Epithelial cell of proximal tubule (primary cell): ENCODE data around the gene TPM1. TPM values are rescaled to one million over a fixed set of nuclear protein-coding genes. Genes with fewer than 3 reads are reported as not detected.

Experiments used
- DNase-seq: peaks from one replicate; pipeline ENCODE4 v3.0.0-alpha.2; 2011; ENCODE audit warnings: low read depth
- H3K4me3 ChIP-seq: 2 replicates; pipeline ENCODE4 v1.5.1; 2011; ENCODE audit warnings: low read depth, mild to moderate bottlenecking, low read length
- CTCF ChIP-seq: conservative IDR thresholded peaks from 2 replicates; pipeline ENCODE4 v1.5.1; 2012; ENCODE audit warnings: low read depth, mild to moderate bottlenecking, low read length
- total RNA-seq: library from RNA; depleted of rRNA; stranded (reverse); fragments of >200 nt; gene quantifications from 2 replicates; pipeline ENCODE4 v1.2.3, GENCODE V29; 2015

TPM1 gene
- total RNA-seq, 1 donor from 2014 or later = 925 TPM

- no peak for TF ChIP-seq CTCF
- no peak overlapping the region for H3K4me3 ChIP-seq
- DNase-seq = no peak
These were observed 1.6 kb upstream of the TPM1 start for GRCh38 chr15:63040954-63041353.

GRCh38 chr15:63041402-63041973 lies 1.1 kb upstream of the TPM1 start:
- no peak for DNase-seq
- TF ChIP-seq CTCF = no peak
- H3K4me3 ChIP-seq = peak overlapping the region; percentile 75

DNA sequence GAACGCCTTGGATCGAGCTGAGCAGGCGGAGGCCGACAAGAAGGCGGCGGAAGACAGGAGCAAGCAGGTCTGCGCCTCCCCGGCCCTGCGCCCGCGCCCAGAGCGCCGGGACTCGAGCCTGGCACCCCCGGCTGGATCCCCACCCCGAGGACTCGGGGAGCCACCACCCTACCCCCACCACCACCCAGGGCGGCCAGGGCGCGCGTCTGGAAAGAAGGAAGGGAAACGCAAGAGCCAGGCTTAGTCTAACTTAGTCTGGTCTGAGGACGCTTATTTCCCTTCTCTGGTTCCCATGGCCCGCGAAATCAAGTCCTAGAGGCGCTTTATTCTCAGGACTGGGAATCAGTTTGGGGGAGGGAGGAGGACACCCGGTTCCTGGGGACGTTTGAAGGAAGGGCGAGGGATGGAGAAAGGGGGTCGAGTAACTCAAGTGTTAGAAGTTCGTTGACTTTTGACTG lies 359 bp downstream of the TPM1 start:
- peak overlapping the region; percentile 75 for H3K4me3 ChIP-seq
- no peak for DNase-seq
- no peak for TF ChIP-seq CTCF

DNA sequence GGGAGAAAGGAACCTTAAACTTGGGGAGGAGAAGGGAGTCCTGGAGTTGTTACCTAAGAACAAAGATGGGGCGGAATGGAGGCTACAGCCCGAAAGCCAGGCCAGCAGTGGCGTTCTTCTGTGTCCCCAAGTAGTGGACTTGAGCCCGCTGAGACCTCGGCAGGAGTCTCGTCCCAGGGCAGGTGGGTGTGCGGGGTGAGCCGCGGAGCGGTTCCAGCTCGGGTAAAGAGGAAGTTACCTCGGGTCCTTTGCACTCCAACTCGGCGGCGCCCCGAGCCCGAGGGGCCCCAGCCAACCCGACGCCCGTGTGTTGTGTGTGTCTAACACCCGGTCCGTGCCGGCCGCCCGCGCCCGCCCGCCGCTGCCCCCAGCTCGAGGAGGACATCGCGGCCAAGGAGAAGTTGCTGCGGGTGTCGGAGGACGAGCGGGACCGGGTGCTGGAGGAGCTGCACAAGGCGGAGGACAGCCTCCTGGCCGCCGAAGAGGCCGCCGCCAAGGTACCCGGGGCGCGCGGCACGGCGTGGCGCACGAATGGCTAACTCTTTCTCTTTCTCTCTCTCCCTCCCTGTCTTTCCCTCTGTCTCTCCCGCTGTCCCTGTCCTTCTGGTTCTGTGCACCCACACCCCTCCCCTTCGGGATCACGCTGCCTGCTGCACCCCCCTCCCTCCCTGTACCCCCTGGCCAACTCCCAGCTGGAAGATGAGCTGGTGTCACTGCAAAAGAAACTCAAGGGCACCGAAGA lies 959 bp downstream of the TPM1 start:
- DNase-seq = no peak
- no peak for TF ChIP-seq CTCF
- H3K4me3 ChIP-seq = peak overlapping the region; percentile 75

DNA sequence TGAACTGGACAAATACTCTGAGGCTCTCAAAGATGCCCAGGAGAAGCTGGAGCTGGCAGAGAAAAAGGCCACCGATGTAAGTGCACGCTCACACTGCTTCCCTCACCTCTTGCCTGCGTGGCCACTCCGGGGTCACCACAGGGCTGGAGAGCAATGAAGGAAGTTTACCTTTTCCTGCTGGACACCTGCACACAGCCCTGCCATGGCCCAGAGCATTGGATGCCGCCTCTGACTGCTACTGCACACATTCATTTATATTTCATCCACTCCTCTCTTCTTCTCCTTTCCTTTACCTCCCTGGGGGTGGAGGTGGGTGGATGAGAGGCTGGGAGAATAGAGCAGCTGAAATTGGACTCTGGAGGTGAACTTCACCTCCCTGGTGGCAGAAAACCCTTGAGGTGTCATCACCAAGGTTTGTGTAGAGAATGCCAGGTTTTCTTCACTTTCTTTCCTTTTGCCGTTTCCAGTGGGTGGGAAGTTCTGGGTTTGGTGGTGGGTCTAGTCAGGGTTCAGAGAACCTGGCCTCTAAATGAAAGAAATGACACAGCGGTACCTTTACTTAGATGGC lies 1.6 kb downstream of the TPM1 start:
- no peak for TF ChIP-seq CTCF
- DNase-seq = no peak
- peak overlapping the region; percentile 75 for H3K4me3 ChIP-seq

DNA sequence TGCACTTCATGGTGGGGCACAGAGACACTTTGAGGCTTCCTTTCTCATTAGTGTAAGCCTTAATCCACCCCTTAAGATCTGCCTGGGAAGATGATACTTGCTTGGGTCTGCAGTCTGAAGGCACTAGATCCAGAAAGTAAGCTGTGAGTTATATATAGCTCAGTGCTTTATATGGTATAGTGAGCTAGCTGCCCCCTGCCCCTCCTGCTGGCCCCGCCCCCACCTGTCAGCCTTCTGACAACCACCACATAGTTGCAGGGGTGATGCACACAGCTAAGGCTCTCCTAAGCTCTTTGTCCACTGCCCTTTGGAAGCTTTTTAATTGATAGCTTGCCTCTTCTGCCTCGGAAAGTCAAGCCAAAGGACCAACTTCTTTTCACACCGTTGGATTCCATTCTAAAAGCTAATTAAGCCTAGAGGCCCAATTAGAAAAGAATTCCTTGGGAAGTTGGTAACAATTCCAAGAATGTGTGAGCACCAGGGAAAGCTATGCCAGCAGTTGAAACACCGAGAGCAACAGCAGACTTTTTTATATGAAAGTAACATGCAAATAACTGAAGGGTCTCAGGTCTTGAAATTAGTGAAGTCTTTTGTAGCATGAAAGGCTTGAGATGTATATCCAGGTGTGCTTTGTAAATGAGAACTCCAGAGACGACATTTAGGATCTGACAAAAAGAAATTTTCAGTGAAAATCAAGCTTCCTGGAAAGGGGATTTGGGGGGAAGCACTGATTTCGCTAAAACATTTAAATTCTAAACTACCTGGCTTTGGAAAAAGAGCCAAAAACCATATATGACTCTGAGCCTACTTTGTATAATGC lies 2.3 kb downstream of the TPM1 start:
- no peak for DNase-seq
- TF ChIP-seq CTCF = no peak
- H3K4me3 ChIP-seq = peak overlapping the region; percentile 75
